Measurements from ENCODE around the gene TEX2.
"Not testable (repeated sequence)": the region's sequence is repeated elsewhere in the genome, so short reads cannot be mapped to it uniquely, and the experiment has no call there.

Gene TEX2

GRCh38 chr17:64238449-64238848 lies 24.6 kb downstream of the TEX2 start:
- DNase-seq = not testable (repeated sequence)

GRCh38 chr17:64236827-64237403 lies 26.1 kb downstream of the TEX2 start:
- DNase-seq = peak; percentile 34

- no peak for DNase-seq
Observed at GRCh38 chr17:64234961-64235360, 28.1 kb downstream of the TEX2 start.

GRCh38 chr17:64232466-64233262 lies 30.4 kb downstream of the TEX2 start:
- no peak for DNase-seq

- no peak for DNase-seq
Observed at GRCh38 chr17:64231567-64232141, 31.4 kb downstream of the TEX2 start.

- DNase-seq = no peak
Observed at GRCh38 chr17:64230791-64231408, 32.2 kb downstream of the TEX2 start.

GRCh38 chr17:64229815-64230728 lies 33.0 kb downstream of the TEX2 start:
- DNase-seq = no peak

GRCh38 chr17:64226132-64226531 lies 36.9 kb downstream of the TEX2 start:
- no peak for DNase-seq

- DNase-seq = no peak
Observed at GRCh38 chr17:64225410-64225809, 37.6 kb downstream of the TEX2 start.

- DNase-seq = no peak
Observed at GRCh38 chr17:64223931-64224629, 39.0 kb downstream of the TEX2 start.

GRCh38 chr17:64223283-64223682 lies 39.8 kb downstream of the TEX2 start:
- no peak for DNase-seq

GRCh38 chr17:64221679-64222078 lies 41.4 kb downstream of the TEX2 start:
- no peak for DNase-seq

- not testable (repeated sequence) for DNase-seq
Observed at GRCh38 chr17:64220604-64221003, 42.5 kb downstream of the TEX2 start.

GRCh38 chr17:64219571-64219970 lies 43.5 kb downstream of the TEX2 start:
- no peak for DNase-seq

- no peak for DNase-seq
Observed at GRCh38 chr17:64218066-64218465, 45.0 kb downstream of the TEX2 start.

- DNase-seq = no peak
Observed at GRCh38 chr17:64217249-64217691, 45.8 kb downstream of the TEX2 start.

GRCh38 chr17:64216338-64217248 lies 46.5 kb downstream of the TEX2 start:
- DNase-seq = no peak

GRCh38 chr17:64216000-64216337 lies 47.1 kb downstream of the TEX2 start:
- no peak for DNase-seq

- DNase-seq = no peak
Observed at GRCh38 chr17:64214950-64215349, 48.1 kb downstream of the TEX2 start.

GRCh38 chr17:64213995-64214811 lies 48.9 kb downstream of the TEX2 start:
- DNase-seq = no peak
